Stimulated activated CD4-positive, alpha-beta T cell treated with anti-CD3 and anti-CD28 coated beads, Interleukin-4, amount 100 ng/mL, for 4 hours (primary cell): ENCODE measurements around the gene NAT14.
"Not testable (repeated sequence)": the region's sequence is repeated elsewhere in the genome, so short reads cannot be mapped to it uniquely, and the experiment has no call there.

Experiments
- DNase-seq, 2 experiments: peaks; one replicate each; pipeline ENCODE4 v3.0.0-alpha.2; 2020

NAT14 gene

DNA sequence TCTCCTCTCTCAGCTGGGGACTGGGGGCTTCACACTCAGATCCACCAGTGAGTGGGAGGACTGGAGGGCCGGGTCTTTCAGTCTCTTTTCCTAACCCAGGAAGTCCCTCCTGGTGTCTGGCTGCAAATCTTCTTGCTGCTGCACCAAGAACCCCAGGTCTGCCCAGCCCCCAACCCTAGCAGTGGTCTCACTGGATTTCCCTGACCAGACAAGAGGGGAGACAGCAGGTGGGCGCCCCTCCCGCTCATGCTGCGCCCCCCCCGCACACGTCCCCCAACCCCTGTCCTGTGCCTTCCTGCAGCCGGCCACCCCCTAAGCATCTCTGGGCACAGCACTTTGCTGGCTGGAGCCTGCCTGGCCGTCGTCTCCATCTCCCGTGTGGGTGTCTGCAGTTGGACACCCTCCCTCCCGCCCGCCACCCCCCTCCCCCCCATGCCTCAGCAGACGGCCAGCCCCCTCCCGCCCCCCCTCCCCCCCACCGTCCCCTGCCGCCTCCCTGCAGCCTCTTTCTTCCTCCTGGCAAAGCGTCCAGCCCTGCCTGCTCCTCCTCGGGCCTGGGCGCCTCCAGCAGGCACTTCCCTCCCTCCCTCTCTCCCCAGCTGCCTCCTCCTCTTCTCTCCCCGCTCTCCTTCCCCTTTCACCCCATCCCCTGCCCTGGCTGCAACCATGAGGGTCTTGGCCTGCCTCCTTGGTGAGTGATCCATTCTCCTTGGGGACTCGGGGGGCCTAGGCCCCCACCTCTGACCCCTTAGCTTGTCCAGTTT, 3.1 kb downstream of the NAT14 start, which contains the start of gene SSC5D:
Gene SSC5D (plus strand): TSS at position 513 of the 764 bp plus-strand sequence. CDS start 154 bp downstream, at position 667.
- DNase-seq, result no peak

DNA sequence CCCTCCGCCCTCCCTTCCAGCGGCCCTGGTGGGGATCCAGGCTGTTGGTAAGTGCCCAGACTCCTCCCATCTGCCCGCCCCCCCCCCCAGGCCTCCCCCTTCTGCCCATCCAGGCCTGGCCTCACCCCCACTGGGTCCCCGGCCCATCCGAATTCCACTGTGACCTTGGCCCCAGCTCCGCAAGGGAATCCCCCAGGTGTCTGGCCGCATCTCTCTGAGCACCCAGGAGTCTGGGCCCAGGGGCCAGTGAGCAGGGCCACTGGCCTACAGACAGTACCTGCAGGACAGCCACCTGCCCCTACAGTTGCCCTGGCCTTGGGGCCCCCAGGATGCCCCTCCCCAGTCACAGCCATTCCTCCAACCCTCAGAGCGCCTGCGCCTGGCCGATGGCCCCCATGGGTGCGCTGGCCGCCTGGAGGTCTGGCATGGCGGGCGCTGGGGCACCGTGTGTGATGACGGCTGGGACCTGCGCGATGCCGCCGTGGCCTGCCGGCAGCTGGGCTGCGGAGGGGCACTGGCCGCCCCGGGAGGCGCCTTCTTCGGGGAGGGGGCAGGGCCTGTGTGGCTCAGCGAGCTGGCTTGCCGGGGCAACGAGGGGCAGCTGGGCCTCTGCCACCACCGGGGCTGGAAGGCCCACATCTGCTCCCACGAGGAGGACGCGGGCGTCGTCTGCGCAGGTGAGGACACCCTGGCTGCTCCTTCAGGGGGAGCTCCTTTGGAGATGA, 4.2 kb downstream of the NAT14 start:
- DNase-seq, result no peak

DNA sequence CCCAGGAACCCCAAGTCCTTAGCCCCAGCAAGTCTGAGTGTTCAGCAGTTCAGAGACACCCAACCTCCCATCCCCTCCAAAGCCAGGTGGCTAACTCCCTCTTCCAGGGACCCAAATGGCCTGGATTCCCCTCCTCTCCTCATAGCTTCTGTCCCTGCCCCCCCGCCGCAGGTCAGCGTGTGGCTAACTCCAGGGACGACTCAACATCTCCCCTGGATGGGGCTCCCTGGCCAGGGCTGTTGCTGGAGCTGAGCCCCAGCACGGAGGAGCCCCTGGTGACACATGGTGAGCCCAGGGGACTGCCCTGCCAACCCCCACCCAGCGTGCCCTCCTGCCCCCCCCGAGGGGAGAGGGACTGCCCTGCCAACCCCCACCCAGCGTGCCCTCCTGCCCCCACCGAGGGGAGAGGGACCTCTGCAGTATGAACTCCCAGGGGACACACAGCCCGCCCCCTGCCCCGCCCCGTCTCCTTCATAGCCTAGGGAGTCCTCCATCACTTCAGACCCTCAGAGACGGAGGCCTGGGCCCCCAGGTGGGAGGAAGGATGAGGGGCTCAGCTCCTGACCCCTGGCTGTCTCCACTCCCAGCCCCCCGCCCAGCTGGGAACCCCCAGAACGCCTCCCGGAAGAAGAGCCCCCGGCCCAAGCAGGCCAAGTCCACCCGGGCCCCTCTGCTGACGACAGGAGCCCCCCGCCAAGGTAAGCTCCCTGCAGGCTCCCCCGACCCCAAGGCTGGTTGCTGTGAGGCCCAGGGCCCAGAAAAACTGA, 4.9 kb downstream of the NAT14 start:
- no peak for DNase-seq

DNA sequence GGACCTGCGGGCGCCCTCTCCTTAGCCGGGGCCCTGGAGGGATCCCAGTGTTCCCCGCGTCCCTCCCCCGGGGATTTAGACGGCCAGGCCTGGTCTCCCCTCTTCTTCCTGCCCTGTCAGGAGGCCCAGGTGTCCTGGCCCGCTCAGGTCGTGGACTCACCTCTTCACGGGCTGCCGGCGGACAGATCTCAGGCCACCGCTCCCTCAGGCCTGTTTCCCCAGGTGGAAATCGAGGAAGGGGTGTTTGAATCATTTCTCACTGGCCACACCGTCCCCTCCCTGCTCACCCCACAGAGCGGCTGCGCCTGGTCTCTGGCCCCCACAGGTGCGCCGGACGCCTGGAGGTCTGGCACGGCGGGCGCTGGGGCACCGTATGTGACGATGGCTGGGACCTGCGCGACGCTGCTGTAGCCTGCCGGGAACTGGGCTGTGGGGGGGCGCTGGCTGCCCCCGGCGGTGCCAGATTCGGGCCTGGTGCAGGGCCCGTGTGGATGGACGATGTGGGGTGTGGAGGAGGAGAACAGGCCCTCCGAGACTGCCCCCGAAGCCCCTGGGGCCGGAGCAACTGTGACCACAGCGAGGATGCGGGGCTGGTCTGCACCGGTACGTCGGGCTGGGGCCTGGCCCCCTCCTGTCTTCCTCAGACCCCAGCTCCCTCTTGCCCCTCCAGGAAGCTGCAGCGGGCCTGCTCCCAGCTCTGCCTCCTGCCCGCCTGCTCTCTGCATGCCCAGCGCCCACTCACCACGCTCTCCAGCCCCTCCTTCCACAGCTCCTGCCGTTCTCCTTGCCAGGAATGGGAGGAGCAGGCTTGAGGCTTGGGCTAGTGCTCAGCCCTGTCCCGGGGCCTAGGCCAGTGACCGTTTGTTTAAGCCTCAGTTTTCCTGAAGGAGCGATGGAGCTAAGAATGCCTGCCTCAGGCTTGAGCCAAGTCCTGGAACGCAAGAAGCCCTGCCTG, 5.8 kb downstream of the NAT14 start:
- DNase-seq, result no peak

DNA sequence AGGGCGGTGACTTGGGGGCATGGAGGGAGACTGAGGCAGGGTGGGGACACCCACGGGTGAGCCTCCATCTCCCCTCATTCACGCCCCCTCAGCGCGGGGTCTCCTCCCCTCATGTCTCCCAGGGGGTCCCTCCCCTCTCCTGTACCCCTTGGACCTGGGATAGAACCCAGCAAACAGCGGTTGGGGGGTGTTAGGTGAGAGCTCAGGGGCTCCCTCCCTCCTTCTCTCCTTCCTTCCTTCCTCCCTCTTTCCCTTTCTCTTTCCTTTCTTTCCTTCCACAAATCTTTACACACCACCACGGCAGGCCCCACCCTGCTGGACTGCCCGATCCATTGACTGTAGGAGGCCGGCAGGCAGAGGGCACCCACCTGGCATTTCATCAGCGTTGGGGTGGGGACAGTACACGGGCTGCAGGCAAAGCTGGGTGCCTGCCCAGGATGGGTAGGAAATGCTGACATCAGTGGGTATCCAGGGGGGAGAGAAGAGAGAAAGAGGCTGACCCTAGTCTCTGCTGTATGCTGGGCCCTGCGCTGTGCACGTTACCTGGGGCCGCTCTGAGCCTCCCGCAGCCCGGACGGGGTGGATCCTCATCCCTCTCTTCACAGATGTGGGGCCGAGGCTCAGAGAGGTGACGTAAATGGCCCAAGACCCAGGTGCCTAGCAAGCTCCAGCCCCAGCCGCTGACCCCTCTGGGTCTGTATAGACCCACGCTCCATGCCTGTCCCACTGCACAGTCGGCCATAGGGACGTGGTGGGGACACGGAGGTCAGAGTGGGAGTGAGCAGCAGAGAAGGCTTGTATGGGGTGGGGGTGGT, 6.8 kb downstream of the NAT14 start:
- no peak for DNase-seq

DNA sequence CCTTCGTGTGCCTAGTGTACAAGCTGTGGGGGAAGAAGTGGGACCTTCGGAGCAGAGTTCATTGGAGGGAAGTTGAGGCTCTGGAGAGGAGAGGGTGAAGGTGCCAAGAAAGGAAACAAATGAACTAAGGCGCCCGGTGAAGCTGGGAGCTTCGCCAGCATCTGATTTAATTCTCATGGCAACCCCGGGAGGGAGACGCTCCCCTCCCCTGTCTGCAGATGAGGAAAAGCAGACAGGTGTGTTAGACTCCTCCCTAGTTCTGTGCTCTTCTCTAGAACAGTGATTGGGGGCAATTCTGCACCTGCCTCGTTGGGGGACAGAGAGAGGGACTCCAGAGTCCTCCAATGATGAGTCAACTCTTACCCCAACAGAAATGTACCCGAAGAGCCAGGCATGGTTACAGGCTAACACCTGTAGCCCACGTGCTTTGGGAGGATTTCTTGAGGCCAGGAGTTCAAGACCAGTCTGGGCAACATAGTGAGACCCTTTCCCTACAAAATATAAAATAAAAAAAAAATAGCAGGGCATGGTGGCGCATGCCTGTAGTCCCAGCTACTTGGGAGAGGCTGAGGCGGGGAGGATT, 7.5 kb downstream of the NAT14 start:
- DNase-seq, result no peak

DNA sequence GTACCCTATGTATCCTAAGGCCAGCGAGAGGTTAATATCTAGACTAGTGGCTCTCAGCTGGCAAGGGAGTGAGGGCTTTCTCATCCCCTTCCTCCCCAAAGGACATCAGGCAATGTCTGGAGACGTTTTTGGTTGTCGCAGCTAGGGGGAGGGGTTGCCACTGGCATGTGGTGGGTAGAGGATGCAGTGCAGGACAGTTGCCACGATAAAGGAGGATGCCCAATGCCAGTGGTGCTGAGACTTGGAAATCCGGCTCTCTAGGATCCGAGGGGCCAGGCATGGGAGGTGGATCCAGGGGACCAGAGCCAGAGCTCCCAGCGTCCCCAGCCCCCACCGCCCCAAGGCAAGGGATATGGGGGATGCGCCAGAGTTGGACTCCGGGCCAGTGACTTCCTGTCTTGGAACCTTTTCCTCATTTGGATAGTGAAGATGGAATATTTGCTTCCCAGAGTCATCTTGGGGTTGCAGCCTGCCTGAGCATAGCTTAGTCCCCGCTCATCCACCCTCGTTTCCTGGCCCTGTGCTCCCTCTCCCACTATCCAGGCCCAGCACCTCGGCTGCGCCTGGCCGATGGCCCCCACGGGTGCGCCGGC, 8.2 kb downstream of the NAT14 start:
- no peak for DNase-seq

DNA sequence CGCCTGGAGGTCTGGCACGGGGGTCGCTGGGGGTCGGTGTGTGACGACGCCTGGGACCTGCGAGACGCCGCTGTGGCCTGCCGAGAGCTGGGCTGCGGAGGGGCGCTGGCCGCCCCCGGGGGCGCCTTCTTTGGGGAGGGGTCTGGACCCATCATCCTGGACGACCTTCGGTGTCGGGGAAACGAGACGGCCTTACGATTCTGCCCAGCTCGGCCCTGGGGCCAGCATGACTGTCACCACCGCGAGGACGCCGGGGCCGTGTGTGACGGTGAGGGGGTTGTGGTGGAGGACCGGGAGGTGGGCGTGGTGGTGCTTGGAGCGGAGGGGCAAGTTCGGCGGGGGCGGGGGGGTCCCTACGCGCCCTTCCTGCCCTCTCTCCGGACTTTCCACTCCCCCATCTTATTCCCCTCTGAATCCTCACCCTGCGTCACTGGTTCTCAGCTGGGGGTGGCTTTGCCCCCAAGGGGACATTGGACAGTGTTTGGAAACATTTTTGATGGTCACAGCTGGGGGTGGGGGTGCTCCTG, 8.7 kb downstream of the NAT14 start:
- no peak for DNase-seq

DNA sequence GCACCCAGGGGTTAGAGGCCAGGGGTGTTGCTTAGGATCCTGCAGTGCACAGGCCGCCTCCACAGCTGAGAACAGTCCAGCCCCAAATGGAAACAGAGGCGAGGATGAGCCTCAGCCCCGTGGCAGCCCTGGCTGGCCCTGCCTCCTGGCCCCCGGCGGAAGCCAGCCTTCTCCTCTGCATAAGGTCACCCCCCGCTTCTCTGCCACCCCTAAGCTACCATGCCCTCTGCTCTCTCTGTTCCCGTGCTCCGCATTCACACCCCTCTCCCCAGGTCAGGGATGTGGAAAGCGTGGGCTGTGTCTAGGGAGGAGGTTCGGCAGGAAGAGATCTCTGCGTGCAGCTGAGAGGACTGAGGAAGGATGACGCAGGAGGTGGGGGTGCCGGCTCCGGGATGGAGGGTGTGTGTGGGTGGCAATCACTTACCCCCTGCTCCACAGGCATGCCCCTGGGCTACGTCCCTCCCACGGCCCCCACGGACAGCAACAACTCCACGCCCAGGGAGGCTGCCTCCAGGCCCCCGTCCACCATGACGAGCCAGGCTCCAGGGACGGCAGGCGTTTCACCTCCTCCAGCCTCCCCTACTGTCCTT, 9.3 kb downstream of the NAT14 start:
- no peak for DNase-seq

DNA sequence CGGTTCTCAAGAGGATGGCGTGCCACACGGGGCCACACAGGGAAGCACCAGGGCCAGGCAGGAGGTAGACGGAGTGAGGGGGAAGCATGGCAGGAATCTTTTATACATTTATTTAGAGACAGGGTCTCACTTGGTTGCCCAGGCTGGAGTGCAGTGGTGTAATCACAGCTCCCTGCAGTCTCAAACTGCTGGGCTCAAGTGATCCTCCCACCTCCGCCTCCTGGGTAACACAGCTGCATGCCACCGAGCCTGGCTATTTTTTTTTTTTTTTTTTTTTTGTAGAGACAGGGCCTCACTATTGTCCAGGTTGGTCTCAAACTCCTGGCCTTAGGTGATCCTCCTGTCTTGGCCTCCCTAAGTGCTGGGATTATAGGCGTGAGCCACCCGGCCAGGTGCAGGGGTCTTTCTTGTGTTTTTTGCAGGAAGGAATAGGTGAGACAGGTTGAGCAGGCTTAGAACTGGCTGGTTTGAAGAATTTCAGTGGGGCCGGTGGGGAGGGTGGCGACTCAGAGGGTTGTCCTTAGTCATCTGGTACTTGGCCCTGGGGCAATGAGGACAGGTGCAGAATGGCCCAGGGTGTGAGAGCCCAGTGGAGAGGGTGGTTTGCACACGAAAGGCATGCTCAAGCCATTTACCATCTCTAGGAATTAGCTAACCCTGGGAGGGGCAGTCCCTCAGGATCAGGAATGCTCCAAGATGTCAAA, 10.8 kb downstream of the NAT14 start:
- no peak for DNase-seq

DNA sequence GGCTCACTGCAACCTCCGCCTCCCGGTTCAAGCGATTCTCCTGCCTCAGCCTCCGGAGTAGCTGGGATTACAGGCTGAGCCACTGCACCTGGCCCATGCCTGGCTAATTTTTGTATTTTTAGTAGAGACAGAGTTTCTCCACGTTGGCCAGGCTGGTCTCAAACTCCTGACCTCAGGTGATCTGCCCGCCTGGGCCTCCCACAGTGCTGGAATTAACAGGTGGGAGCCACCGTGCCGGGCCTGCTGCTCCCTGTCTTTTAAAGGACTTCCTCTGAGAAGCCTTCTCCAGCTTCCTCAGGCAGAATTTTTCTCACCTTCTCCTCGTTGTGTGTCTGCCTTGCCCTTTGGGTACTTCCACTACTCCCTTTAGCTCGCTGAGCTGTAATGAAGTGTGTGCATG, 11.8 kb downstream of the NAT14 start:
- DNase-seq, result not testable (repeated sequence)

DNA sequence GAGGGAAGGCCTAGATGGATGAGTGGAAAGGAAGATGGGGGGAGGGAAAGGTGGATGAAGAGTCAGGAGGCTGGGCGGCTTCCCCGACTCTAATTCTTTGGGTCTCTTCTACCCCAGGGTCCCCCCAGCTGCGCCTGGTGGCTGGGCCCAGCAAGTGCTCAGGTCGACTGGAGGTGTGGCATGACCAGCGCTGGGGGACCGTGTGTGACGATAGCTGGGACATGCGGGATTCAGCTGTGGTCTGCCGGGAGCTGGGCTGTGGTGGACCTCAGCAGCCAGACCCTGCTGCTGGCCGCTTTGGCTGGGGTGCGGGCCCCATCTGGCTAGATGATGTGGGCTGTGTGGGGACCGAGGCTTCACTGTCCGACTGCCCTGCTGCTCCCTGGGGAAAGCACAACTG, 12.8 kb downstream of the NAT14 start:
- no peak for DNase-seq

DNA sequence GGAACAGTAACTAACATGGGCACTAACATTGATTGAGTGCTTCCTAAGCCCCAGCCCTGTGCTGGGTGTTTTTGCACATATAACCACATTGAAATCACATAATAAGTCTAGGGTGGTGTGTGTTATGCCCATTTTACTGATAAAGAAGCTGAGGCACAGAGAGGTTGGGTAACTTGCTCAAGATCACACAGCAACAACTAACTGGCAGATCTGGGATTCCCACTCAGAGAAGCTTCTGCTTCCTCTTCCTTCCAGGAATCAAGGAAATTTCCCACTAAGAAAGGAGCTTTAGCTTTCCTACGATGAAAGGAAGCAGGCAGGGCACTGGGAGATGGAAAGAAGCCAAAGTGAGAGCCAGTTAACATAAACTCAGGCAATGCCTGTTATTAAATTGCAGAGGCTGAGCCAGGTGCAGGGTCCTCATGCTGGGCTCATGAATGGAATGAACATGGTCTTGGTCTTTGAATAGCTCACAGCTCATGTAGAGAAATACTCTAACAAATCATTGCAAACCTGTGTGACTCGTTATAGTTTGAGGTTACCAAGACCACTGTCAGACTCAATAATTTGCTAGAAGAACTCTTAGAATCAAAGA, 13.4 kb downstream of the NAT14 start:
- no peak for DNase-seq

DNA sequence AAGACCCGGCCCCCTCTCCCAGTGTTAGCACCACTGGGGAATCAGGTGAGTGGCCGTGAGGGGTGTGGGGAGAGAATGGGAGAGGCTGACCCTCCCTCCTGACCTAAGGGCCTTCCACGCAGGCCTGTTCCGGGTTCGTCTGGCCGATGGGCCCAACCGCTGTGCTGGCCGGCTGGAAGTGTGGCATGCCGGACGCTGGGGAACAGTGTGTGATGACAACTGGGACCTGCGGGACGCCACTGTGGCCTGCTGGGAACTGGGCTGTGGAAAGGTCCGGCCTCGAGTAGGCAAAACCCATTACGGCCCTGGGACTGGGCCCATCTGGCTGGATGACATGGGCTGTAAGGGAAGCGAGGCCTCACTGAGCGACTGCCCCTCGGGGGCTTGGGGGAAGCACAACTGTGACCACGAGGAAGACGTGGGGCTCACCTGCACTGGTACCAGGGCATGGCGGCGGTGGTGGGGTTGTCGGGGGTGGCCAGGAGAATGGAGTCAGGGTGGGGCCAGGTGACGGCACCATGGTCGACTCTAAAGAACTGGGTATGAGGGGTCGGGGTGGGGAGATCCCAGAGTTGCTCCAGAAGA, 15.5 kb downstream of the NAT14 start:
- DNase-seq, result no peak

DNA sequence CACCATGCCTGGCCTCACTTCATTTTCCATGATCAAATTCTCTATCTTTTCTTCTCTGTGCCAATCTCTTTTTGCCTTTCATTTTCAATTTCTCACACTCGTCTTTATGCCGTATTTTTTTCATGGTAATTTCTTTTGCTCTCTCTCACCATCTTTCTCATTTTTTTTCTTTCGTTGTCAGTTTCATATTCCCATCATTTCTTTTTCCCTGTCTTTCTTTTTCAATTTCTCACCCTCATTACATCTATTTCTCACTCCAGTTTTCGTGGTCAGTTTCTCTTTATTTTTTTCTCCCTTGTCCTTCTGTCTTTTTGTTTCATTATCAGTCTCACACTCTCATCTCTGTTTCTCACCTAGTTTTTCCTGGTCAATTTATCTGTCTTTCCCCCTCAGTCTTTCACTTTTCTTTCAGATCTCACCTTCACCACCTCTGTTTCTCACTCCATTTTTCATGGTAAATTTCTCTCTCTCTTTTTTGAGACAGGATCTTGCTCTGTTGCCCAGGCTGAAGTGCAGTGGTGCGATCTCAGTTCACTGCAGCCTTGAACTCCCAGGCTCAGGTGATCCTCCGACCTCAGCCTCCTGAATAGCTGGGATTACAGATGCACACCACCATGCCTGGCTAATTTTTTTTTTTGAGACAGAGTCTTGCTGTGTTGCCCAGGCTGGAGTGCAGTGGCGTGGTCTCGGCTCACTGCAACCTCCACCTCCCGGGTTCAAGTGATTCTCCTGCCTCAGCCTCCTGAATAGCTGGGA, 17.4 kb downstream of the NAT14 start:
- no peak for DNase-seq

DNA sequence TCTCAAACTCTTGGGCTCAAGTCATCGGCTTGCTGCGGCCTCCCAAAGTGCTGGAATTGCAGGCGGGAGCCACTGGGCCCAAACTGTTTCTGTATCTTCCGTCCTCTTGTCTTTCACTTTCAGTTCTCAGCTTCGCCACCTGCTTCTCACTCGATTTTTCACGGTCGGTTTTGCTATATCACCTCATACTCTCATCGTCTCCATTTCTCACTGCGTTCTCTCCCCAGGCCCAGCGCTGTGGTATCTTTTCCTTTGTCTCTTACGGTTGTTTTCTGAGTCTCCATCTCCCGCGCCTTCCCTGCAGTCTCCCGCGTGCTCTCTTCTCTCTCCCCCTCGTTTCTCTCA, 18.1 kb downstream of the NAT14 start:
- no peak for DNase-seq

DNA sequence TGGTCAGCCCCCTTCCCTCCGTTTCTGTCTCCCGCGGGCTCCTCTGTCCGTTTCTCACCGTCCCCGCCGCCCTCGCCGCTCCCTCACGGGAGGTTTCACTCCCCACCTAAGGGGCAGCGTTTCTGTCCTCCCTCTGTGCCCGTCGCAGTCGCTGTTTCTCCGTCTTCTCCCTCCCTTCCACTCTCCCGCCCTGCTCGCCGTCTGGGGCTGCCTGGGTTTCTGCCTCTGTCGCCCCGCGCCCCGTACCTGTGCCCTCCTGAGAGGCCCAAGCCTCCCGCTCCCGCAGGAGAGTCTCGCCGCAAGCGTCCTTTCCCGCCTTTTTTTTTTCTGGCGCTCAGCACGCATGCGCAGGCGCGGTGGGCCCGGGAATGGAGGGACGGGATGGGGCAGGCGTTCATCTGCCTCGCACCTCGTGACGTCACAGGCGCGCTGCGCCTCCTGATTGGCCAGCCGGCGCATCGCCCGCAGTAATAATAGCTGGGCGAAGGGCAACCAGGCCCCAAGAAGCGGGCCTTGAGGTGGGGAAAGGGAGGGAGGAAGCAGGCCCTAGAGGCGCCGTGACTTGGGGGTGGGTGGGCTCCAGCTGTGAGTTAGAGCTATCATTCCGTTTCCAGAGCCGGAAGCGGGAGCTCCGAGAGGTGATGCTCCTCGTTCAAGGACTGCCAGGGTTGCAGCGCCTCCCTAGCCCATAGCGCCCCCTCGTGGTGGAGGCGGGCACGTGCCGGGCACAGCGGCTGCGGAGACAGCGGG, 18.7 kb downstream of the NAT14 start:
- peak; percentile 89 to 96 for DNase-seq
